Measurements from ENCODE around the gene NECAB2. TPM values are rescaled to one million over a fixed set of nuclear protein-coding genes. Genes with fewer than 3 reads are reported as not detected.
"Not testable (repeated sequence)": the region's sequence is repeated elsewhere in the genome, so short reads cannot be mapped to it uniquely, and the experiment has no call there.

NECAB2 gene
- total RNA-seq, 2 donors from 2014 or later, result 0.58 TPM; not detected in 1

DNA sequence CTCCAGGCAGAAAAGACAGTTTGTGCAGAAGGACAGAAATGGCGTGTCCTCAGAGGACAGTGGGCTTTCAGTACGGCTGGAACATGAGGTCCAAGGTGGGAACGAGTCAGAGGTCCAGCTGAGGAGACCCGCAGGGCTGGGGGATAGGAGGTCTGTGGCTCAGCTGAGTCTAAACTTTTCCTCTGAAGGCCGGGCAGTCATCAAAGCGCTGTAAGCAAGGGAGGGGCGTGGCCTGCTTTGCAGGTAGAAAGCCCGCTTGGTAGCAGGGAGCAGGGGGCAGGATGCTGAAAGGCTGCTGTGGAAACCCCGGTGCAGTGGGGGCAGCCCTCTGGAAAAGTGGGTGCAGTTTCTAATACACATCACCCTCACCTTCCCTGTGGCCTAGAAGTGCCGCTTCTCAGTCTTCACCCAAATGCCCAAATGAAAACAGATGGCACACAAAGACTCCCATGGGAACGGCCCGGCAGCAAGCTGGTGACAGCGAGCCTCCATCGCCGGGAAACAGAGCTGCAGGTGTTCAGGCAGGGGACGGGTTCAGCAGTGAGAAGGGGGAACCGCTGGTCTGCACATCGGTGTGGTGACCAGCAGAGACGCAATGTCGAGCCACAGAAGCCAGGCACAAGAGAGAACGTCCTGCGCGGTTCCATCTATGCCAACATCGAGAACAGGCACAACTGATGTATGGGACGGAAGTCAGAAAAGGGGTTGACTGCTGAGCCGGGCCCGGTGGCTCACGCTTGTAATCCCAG, 27.2 kb upstream of the NECAB2 start:
- no peak for DNase-seq
- H3K9me3 Mint-ChIP-seq, result no peaks in the 10 kb centered on the region
- H3K4me3 Mint-ChIP-seq, result no peak overlapping the region
- H3K27me3 Mint-ChIP-seq (ENCODE audit: low read depth), result no peaks in the 10 kb centered on the region
- no peaks in the 10 kb centered on the region for H3K36me3 Mint-ChIP-seq (ENCODE audit: insufficient read depth in 2 of 2)
- ATAC-seq (replicated peaks in 1 of 2), result no peak
- peaks cover 6% of the 10 kb centered on the region for H3K4me1 Mint-ChIP-seq (ENCODE audit: low read depth)
- no peak overlapping the region for H3K27ac Mint-ChIP-seq

DNA sequence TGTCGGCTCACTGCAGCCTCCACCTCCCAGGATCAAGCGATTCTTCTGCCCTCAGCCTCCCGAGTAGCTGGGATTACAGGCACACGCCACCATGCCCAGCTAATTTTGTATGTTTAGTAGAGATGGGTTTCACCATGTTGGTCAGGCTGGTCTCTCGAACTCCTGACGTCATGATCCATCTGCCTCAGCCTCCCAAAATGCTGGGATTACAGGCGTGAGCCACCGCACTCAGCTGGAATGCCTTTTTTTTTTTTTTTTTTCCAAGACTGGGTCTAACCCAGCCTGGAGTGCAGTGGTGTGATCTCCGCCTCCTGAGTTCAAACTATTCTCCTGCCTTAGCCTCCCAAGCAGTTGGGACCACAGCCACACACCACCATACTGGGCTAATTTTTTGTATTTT, 26.5 kb upstream of the NECAB2 start:
- DNase-seq; H3K4me1 Mint-ChIP-seq (ENCODE audit: low read depth); H3K36me3 Mint-ChIP-seq (ENCODE audit: insufficient read depth in 2 of 2); H3K9me3 Mint-ChIP-seq; ATAC-seq (replicated peaks in 1 of 2); H3K27ac Mint-ChIP-seq; H3K4me3 Mint-ChIP-seq; H3K27me3 Mint-ChIP-seq (ENCODE audit: low read depth): not testable (repeated sequence)

DNA sequence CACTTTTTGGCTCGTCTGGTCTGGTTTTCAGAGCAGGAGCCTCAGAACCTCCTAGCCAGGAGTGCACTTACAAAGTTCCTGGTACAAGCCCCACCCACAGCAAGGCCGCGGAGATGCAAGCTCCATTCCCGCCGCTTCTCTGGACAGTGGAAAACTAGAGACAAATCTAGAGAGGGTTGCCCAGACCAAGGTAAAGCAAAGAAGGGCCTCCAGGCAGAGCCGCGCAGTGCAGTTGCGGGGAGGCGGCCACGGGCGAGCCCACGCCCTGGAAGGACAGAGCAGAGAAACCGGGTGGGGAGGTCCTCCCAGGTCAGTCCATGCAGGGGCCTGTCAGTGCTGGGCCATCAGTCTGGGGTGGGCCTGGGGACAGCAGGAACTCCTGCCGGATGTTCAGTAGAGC, 26.0 kb upstream of the NECAB2 start:
- Mint-ChIP-seq H3K9me3 (no peaks in the 10 kb centered on the region), H3K4me1 (ENCODE audit: low read depth) (peaks cover 6% of the 10 kb centered on the region), H3K36me3 (ENCODE audit: insufficient read depth in 2 of 2) (no peaks in the 10 kb centered on the region), H3K27me3 (ENCODE audit: low read depth) (no peaks in the 10 kb centered on the region), H3K4me3 (no peak overlapping the region), H3K27ac (no peak overlapping the region)
- ATAC-seq (replicated peaks in 1 of 2) (no peak), DNase-seq (no peak)

DNA sequence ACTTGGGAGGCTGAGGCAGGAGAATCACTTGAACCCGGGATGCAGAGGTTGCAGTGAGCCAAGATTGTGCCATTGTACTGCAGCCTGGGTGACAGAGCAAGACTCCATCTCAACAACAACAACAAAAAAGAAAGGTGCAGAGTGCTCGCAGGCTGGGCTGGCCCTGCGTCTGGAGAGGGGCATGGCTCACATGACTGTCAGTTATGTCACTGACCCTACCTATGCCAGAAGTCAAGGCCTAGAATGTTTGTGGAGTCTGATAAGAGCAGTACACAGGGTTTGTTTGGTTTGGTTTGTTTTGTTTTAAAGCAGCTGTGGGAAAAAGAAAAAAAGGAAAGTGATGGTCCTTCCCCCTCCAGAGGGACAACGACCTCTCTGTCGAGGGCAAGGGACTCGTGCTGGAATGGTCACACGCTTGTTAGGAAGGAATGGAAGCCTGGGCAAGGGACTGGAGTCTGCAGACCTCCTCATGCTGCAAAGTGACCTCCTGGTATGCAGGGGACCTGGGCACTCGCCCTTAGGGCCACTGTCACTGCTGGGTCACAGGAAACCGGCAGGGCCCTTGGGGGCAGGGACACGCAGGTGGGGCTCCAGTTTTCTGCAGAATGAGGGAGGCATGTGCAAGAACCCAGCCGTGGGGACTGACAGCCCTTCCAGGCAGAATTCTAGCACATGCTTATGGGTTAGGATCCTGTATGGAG, 25.1 kb upstream of the NECAB2 start:
- no peaks in the 10 kb centered on the region for H3K27me3 Mint-ChIP-seq (ENCODE audit: low read depth)
- no peak for ATAC-seq (replicated peaks in 1 of 2)

DNA sequence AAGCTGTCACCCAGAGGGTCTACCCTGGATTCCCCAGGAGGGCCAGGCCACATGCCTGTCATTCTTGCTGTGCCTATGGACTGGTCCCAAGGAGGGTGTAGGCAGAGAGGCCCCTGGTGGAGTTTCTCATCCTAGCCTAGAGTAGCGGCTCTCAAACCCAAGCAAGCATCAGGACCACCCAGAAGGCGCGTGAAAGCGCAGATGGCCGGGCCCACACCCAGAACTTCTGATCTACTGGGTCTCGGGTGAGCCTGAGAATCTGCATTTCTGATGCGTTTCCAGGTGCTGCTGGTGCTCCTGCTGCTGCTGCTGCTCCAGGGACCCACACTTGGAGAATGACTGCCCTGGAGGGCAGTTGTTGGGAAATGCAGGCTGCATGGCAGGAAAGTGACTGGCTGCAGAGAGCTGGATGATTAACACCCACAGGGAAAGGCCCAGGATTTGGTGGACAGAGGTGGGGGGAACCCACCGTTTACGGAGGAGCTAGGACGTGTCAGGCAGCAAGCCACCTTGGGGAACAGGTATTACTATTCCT, 24.5 kb upstream of the NECAB2 start:
- ATAC-seq (replicated peaks in 1 of 2), result no peak
- H3K9me3 Mint-ChIP-seq, result no peaks in the 10 kb centered on the region
- H3K36me3 Mint-ChIP-seq (ENCODE audit: insufficient read depth in 2 of 2), result no peaks in the 10 kb centered on the region
- H3K4me3 Mint-ChIP-seq, result no peak overlapping the region
- H3K4me1 Mint-ChIP-seq (ENCODE audit: low read depth), result peaks cover 6% of the 10 kb centered on the region
- no peak for DNase-seq
- no peaks in the 10 kb centered on the region for H3K27me3 Mint-ChIP-seq (ENCODE audit: low read depth)
- no peak overlapping the region for H3K27ac Mint-ChIP-seq

More for the DNA sequence above, 25.1 kb upstream of the NECAB2 start:
- Mint-ChIP-seq H3K4me1 (ENCODE audit: low read depth) (peaks cover 6% of the 10 kb centered on the region), H3K27ac (no peak overlapping the region), H3K4me3 (no peak overlapping the region), H3K9me3 (no peaks in the 10 kb centered on the region), H3K36me3 (ENCODE audit: insufficient read depth in 2 of 2) (no peaks in the 10 kb centered on the region)
- no peak for DNase-seq

DNA sequence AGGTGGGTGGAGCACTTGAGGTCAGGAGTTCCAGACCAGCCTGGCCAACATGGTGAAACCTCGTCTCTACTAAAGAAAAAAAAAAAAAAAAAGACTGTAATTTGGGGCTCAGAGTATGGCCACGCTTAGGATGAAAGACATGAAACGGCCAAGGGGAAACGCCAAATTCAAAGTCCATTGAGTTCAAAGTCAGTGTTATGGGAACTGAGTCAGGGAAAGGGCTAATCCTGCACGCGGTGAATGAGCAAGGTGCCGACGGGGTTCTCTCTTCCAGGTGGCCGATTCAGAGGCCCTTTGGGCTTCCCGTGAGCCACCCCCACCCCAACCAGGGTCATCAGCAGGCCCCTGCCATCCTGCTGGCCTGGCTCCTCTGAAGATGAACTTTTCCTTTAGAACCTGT, 22.5 kb upstream of the NECAB2 start:
- H3K9me3 Mint-ChIP-seq, result no peaks in the 10 kb centered on the region
- no peak overlapping the region for H3K4me3 Mint-ChIP-seq
- no peaks in the 10 kb centered on the region for H3K27me3 Mint-ChIP-seq (ENCODE audit: low read depth)
- no peaks in the 10 kb centered on the region for H3K4me1 Mint-ChIP-seq (ENCODE audit: low read depth)
- DNase-seq, result no peak
- no peak for ATAC-seq (replicated peaks in 1 of 2)
- no peaks in the 10 kb centered on the region for H3K36me3 Mint-ChIP-seq (ENCODE audit: insufficient read depth in 2 of 2)
- no peak overlapping the region for H3K27ac Mint-ChIP-seq

DNA sequence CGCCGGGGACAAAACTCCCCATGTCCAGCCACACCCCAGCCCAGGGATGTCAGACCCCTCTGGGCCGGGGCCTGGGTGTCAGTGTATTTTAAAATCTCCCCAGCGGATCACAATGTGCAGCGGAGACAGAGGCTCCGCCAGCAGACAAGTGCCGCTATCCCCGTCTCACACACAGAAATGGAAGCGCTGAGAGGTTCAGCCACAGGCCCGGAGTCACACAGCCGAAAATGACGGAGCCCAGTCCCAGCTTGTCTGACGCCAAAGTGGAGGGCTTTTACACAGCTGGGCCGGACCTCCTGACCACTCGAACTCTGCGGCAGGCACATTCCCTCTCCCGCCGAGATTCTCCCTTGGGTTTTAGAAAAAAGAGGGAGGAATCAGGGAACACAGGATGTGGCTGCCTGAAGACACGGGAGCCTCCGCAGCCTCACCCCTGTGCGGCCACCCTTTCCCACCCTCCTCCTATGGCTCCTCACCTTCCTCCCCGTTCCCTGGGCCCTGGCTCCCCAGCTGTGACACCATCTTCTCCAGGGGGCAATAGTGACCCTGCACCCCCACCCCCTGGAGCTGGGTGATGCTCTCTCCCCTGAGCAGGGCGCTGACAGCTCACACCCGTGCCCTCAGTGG, 21.8 kb upstream of the NECAB2 start:
- Mint-ChIP-seq H3K27ac (no peak overlapping the region), H3K27me3 (ENCODE audit: low read depth) (no peaks in the 10 kb centered on the region), H3K4me1 (ENCODE audit: low read depth) (no peaks in the 10 kb centered on the region), H3K9me3 (no peaks in the 10 kb centered on the region), H3K4me3 (no peak overlapping the region), H3K36me3 (ENCODE audit: insufficient read depth in 2 of 2) (no peaks in the 10 kb centered on the region)
- no peak for DNase-seq
- ATAC-seq (replicated peaks in 1 of 2), result no peak

DNA sequence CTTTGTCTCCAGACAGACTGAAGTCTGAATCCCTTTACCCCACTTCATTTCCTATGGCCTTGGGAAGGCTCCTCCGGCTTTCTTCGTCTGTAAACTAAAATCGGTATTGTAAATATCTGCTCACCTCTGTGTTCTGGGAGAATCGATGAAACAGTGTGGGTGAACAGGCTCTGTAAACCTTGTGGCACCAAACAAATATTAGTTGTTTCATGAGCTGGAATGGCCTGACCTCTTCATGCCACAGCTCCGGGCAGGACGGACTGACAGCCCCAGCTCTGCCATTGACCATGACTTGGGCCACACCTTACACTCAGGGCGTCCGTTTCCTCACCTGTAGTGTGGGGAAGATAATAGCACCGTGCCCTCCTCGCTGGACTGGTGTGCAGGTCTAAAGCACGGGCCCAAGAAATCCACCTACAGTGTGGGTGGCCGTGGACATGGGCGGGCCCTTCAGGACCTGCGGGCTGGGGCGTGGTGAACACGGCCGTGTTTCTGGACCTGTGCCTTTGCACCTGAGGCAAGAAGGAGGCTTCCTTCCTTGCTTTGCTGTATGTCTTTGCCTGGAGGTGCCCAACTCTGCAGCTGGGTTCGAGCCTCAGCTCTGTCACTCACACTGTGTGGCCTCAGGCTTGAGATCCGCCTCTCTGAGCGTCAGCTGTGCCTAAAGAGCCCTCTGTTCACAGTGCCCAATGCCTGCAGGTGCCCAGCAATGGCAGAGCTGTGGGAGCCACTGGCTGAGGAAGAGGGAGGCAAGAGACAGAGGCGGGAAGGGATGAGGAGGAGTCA, 21.1 kb upstream of the NECAB2 start:
- DNase-seq (no peak), ATAC-seq (replicated peaks in 1 of 2) (no peak)
- Mint-ChIP-seq H3K27me3 (ENCODE audit: low read depth) (no peaks in the 10 kb centered on the region), H3K27ac (no peak overlapping the region), H3K36me3 (ENCODE audit: insufficient read depth in 2 of 2) (no peaks in the 10 kb centered on the region), H3K9me3 (no peaks in the 10 kb centered on the region), H3K4me1 (ENCODE audit: low read depth) (no peaks in the 10 kb centered on the region), H3K4me3 (no peak overlapping the region)

DNA sequence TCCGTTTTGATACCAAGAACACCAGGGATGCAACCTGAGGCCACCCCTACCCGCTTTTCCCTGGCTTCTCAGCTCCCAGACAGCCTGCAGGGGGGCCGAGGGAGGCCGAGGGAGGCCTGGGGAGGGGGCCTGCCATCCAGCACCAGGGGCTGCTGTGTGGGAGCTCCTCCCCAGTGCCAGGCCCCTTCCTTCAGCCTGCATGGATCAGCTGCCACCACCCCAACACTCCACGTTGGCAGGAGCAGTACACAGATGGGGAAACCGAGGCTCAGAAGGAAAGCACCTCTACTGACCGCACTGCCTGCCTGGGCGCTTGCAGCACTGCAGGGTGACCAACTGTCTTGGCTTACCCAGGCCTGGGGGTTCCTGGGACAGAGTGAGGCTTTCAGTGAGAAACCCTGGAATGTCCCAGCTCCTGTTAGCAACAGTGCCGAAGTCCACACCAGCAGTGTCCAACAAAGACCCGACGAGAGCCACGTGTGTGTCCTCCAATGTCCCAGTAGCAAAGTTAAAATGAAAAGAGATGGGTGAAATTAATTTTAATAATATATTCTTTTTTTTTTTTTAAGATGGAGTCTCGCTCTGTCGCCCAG, 20.3 kb upstream of the NECAB2 start:
- no peak for ATAC-seq (replicated peaks in 1 of 2)
- peaks cover 7% of the 10 kb centered on the region for H3K4me1 Mint-ChIP-seq (ENCODE audit: low read depth)

DNA sequence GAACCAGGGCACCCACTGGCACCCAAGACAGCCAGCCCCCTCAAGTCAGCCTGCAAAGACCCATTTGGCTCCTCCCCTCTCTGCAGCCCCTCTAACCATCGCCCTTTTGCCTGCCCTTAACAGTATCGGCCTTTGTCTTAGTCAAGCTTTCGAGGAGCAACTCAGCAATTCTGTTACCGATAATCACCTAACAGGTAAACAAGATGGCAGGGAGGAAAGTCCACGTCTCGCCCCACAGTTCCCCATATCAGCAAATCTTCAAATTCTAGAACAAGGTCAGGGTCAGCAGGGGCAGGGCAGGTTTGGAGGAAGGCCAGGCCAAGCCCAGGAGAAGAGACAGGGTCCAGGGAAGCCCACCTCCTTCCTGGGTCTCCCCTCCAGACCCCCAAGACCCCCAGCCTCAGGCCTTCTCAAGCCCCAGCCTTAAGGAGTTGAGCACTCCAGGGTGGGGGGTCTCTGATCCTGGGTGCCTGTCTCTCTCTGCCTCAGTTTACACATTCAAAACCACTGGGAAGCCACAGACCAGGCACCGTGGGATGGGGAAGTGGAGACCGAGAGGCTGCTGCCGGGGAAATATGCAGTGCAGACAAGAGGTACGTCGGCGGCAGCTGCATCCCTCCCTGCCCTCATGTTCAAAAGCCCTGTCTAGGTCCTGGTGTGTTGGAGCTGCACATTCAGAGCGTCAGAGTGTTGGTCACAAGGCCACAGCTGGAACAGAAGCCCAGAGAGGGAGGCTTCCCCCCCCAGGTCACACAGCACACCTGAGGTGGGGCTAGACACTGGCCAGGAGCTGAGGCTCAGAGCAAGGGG, 18.9 kb upstream of the NECAB2 start:
- no peaks in the 10 kb centered on the region for H3K36me3 Mint-ChIP-seq (ENCODE audit: insufficient read depth in 2 of 2)
- no peaks in the 10 kb centered on the region for H3K9me3 Mint-ChIP-seq
- H3K4me3 Mint-ChIP-seq, result no peak overlapping the region
- H3K27ac Mint-ChIP-seq, result no peak overlapping the region
- H3K27me3 Mint-ChIP-seq (ENCODE audit: low read depth), result peaks cover 3% of the 10 kb centered on the region
- DNase-seq (no peak), ATAC-seq (replicated peaks in 1 of 2) (no peak)
- peaks cover 16% of the 10 kb centered on the region for H3K4me1 Mint-ChIP-seq (ENCODE audit: low read depth)

More for the DNA sequence above, 20.3 kb upstream of the NECAB2 start:
- DNase-seq, result no peak
- Mint-ChIP-seq H3K4me3 (no peak overlapping the region), H3K9me3 (no peaks in the 10 kb centered on the region), H3K36me3 (ENCODE audit: insufficient read depth in 2 of 2) (no peaks in the 10 kb centered on the region), H3K27ac (no peak overlapping the region), H3K27me3 (ENCODE audit: low read depth) (no peaks in the 10 kb centered on the region)

DNA sequence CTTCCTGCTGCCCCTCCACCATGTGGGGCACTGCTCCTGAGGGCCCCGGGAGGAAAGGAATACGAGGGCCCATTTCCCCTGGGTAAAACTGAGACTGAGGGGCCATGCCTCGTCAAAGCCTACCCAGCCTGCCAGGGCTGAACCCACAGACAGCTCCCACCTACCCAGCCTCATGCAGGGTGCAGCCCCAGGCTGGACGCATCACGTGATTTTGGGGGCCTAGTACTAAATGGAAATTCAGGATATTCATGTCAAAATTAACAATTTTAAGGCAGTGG, 18.4 kb upstream of the NECAB2 start:
- Mint-ChIP-seq H3K4me3 (no peak overlapping the region), H3K27ac (no peak overlapping the region), H3K27me3 (ENCODE audit: low read depth) (peaks cover 8% of the 10 kb centered on the region), H3K9me3 (no peaks in the 10 kb centered on the region), H3K4me1 (ENCODE audit: low read depth) (peaks cover 16% of the 10 kb centered on the region), H3K36me3 (ENCODE audit: insufficient read depth in 2 of 2) (no peaks in the 10 kb centered on the region)
- ATAC-seq (replicated peaks in 1 of 2), result no peak
- DNase-seq, result no peak

DNA sequence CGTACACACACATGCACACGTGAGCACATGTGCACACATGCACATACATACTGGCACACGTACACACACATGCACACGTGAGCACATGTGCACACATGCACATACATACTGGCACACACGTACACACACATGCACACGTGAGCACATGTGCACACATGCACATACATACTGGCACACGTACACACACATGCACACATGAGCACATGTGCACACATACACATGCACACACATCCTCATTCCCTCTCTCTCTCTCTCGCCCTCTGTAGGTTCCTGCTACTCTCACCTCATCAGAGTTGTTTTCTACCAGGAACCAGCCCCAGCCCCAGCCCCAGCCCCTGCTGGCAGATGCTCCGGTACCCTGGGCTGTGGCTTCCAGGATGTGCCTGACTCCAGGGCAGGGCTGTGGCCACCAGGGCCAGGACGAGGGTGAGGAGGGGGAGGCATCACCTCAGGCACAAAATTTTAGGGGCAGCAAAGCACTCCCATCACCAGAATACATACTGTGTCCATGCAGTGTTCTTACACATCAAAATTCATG, 17.1 kb upstream of the NECAB2 start:
- peaks cover 12% of the 10 kb centered on the region for H3K27me3 Mint-ChIP-seq (ENCODE audit: low read depth)
- not testable (repeated sequence) for H3K4me3 Mint-ChIP-seq; DNase-seq; H3K27ac Mint-ChIP-seq; H3K9me3 Mint-ChIP-seq; H3K36me3 Mint-ChIP-seq (ENCODE audit: insufficient read depth in 2 of 2); ATAC-seq (replicated peaks in 1 of 2)
- H3K4me1 Mint-ChIP-seq (ENCODE audit: low read depth), result peaks cover 16% of the 10 kb centered on the region
